ENCODE data around the gene PLCH1.

DNA sequence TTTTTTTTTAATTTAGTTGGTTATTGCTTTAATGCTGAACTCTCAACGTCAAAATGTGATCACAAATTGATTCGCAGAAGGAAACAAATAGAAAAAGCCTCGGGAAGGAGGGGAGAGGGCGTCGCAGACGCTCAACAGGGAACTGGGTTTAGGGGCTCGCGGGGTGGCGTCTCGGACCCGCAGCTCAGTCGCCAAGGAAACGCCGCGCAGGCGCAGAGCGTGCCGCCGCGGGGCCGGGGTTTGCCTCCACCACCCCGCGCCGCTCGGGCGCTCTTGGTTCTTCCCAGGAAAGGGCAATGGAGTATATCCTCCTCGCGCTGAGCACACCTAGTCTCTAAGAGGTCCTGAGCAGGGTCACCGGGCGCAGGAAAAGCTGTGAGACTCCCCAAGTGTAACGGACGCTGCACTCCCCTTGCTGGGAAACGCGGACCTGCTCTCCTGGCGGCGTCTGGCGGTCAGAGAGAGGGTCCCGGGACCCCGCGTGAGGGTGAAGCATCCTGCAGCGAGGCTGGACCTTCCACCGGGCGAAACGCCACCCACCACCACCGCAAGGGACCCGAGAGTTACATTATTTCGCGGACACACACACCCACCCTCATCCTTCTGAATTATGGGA, 753 bp downstream of the PLCH1 start:
- TF ChIP-seq CTCF (conservative IDR thresholded peaks at IDR 0.05; ENCODE audit: low read depth, low read length) (no peak), EZH2 (IDR thresholded peaks at IDR 0.05; ENCODE audit: low read length, unreplicated experiment) (no peak), EZH2phosphoT487 (IDR thresholded peaks at IDR 0.05; ENCODE audit: borderline replicate concordance, low read length) (no peak)
